Stimulated activated CD4-positive, alpha-beta T cell treated with anti-CD3 and anti-CD28 coated beads, Interleukin-1b, Interleukin-23, amount 100 ng/mL, for 24 hours (primary cell): ENCODE measurements around the gene HSPA12A.

Experiments used
- DNase-seq, 4 experiments: peaks; one replicate each; pipeline ENCODE4 v3.0.0-alpha.2; 2020; ENCODE audit warnings: low read depth in 4 of 4, low spot score in 1 of 4

The HSPA12A gene

DNA sequence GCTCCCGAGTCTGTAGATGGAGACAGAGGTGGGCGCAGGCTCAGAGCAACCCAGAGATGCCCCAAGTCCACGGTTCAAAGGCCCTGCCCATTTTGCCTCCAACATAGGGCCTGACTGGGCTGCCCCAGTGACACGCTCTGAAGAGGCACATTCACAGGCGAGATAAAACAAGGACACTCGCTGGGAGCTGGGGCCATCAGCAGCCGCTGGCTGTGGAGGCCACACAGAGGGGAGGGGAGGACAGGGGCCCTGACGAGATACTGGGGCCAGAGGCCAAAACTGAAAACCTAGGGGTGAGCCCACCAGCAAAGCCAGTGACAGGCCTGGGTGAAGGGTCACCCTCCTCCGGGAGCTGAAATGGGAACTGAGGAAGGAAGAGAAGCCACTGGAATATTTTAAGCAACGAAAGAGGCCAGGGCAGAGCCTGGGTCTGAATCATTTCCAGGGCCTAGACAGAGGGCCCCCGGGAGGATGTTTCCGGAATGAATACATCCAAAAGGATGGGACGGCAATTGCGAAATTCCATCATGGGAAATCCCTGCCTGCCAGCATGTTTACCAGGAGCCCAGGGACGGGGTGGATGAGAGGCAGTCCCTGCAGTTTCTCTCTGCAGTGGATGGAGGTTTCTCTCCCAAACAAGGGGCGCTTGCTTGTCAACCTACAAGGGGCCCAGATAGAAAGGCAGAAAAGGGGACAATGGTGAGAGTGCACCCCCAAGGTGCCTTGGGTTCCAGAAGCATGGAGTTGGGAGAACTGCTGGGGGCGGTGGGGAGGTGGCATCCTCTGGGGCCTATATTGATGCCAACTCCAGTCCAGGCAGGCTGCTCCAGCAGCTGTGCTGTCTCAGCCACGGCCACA, 29.0 kb upstream of the HSPA12A start:
- no peak for DNase-seq

DNA sequence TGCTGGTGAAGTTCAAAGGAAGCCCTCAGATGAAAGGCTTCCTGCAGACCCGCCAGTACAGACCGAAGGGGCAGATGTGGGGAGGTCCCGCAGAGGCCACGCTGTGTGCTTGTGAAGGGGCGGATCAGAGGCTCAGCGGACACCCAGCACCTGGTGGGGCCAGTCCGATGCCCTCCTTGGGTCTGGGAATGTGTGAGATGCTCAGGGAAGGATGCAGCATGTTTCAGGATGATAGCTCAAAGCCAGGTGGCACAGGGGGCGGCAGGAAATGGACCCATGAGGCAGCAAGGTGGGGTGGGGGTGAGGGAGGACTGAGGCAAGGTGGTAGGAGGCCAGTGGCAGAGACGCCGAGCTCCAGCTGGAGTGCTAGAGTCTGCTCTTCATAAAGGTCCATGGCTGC, 27.9 kb upstream of the HSPA12A start:
- no peak for DNase-seq

DNA sequence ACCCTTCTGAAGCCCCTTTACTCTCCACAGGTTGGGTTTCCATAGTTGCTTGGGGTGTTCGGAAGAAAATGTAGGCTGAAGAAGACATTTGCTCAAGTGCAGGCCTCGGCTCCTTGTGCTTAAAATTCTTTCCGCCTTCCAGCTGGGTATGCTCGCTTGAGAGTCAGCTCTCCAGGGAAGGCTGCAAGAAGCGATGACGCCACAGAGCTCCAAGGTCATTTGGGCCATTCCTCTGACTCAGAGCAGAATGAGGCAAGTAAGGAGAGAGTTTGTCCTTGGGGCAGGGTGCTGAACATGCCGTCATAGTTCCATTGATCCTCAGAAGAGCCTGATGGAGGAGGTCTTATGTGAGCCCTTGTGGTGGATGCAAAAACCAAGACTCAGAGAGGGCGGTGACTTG, 27.4 kb upstream of the HSPA12A start:
- DNase-seq = no peak

DNA sequence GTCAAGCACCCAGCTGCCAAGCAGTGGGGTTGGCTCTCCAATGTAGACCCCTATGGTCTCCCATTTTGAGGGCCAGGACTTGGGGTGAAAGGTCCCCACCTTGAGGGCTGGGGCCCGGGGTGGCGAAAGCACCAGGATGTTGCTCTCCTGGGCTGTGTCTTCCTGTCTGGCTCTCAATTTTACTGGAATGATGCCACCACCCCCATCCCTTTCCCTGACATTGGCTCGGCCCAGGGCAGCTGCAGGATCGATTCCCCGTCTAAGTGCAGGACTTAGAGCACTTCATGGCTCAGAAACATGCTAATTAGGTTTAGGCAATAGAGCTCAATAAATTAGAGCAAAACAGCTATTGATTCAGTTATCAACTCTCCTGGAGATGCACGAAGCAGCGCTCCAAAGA, 27.0 kb upstream of the HSPA12A start:
- no peak for DNase-seq

DNA sequence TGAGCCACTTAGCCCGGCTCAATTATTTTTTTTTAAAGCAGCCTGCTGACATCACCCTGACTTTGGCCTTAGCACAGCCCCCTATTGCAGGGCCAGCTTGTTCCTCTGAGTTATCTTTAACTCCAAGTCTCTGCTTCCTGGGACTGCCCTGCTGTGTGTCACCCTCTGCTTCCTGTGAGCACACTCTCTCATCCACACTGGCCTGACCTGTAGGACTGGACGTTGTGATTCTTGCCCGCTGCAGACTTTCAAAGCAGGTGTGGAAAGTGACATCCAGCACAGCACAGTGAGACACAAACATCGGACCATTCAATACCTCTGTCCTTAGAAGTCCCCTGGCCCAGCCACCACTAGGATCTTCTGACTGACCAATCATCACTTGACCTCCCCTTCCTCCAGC, 26.4 kb upstream of the HSPA12A start:
- DNase-seq = no peak

DNA sequence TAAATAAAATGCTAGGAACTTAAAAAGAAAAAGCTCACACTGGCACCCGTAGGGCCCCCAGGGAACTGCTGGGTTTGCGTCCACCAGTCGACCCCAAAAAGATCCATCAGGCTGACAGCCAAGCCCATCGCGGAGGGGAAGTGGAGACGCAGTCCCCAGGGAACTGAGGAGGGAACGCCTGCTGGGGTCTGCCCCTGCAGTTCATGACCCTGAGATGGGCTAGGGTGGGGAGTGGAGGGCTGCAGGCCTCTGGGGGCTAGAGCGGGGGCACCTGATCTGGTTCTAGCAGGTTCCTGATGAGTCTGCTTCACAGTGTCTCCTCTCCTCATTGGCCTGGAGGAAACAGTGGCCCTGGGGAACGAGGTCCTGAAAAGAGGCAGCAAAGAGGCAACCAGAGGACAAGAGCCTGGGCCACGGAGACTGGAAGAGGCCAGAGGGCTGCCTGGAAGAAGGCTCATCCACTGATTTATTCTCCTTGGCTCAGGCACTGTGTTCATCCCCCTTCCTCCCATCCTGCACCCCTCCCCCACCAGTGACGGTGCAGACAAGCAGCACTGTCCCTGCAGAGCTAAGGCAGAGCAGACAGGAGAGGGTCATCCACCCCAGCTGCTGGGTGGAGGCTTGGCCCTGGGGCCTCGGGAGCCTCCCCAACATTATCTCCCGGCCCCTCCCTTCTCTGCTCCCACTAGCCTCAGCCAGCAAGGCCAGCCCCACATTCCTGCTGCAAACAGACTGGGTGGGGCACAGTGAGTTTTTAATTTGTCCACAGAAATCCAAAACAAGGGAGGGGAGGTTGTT, 24.7 kb upstream of the HSPA12A start:
- DNase-seq = no peak

DNA sequence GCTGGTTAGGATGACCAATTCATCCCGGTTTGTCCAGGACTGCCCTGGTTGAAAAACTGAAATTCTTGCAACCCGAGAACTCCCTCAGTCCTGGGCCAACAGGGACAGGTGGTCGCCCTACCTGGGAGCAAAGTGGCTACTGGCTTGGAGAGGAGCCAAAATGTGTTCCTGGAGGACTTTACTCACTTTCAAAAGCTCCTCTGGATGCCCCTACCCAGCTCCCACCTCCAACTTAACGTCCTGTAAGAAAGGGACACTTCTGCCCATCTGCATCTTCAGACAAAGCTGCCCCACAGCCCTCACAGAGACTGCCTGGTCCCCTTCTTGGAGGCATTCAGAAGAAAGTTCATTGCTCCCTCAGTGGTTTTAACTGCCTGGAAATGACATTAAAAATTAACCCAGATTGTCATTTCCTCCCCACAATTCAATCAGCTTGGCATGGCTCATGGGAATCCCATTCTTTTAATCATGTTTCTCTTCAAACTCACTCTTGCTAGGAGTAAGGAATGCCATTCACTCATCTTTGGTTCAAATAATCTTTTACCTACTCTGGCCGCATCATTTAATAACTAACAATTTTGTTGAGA, 24.0 kb upstream of the HSPA12A start:
- DNase-seq = no peak

DNA sequence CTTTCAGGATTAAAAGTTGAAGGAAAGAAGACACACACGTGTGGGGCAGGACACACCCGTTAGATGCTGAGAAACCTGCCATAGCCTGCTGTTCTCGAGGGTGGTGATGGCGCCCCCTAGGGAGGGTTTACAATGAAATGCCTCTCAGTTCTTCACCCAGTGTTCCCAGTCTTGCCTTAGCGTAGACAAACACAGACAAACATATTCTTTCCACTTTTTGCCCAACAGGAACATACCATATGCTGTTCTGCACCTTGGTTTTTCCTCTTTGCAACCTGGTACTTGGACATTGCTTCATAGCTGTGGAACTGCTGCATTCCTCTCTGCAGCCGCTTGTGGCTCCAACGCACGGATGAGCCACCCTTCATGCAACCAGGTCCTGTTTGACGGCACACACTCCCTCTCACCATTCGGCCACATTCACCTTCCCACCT, 23.3 kb upstream of the HSPA12A start:
- no peak for DNase-seq

DNA sequence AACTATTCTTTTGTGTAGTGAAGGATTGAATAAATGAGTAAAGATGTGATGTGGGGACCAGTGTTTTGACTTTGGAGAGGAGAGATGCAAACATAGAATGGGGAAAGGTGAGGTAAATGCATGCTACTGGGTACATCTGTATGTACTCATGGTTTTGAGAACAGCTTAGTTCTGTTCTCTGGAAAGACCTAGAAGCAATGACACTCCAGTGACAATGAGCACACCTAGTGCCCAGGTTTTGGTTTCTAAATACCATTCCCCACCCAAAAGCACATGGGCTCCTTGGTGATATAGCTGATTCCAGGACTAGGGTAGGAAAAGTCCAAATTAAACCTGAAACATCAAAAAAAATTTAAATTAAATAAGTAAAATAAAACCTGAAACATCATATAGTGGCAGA, 22.6 kb upstream of the HSPA12A start:
- DNase-seq = no peak

DNA sequence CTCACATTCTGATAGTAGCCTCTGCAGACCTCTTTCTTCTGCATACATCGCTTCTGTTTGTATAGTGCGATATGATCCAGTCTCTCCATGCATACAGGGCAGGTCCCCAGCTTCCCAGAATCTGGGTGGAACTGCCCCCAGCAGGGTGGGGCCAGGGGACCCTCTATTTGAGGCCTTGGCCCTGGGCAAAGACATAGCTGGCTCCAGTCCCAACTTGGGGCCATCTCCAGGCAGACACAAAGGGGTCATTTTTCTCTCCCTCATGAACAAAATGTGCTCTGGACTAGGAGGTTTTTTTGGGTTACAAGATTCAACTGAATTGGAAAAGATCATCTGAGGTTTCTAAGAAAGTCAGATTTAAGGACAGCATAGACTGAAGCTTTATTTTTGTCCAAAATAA, 21.1 kb upstream of the HSPA12A start:
- no peak for DNase-seq

DNA sequence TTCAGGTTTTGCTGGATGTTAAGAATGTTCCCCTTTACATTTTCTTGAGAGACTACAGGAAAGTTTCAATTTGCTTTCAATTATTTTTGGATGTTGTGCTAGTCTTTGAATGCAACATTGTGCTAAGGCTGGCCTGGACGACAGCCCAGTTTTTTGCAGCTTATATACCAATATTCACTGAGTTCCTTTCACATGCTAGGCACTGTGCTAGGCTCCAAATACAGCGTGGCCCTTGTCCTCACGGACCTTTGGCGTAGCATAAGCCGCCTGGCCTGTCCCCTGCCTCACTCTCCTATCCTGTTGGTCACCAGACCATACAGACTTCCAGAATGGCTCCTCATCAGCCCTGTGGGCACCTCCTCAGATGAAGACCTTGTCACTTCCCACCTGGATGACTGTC, 19.5 kb upstream of the HSPA12A start:
- DNase-seq = no peak

DNA sequence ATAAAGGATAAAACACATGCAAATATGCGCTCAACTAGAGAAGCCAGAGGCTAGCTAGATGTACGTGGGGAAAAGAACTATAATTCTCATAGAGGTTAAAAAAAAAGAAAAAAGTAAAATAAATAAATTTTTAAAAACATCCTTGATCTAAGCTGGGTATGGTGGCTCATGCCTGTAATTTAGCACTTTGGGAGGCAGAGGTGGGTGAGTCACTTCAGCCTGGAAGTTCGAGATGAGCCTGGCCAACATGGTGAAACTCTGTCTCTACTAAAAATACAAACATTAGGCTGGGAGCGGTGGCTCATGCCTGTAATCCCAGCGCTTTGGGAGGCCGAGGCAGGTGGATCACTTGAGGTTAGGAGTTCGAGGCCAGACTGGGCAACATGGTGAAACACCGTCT, 18.6 kb upstream of the HSPA12A start:
- DNase-seq = no peak

DNA sequence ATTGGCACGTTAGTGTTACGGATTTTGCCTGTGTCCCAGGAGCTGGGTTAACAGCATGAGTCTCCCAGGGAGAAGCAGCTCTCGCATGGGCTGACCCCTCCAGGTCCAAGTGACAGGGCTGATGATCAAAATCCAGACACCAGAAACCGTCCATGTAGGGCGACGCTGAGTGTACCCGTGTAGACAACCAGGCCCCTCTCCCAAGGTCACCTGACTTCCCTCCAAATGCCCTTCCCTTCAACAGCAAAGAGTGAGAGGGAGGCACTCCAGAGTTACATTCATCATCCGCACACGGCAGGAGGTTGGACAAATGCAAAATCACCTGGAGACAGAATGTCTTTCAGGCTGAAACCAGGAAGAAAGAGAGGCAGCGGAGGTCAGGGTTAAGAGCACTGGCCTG, 14.9 kb upstream of the HSPA12A start:
- no peak for DNase-seq

DNA sequence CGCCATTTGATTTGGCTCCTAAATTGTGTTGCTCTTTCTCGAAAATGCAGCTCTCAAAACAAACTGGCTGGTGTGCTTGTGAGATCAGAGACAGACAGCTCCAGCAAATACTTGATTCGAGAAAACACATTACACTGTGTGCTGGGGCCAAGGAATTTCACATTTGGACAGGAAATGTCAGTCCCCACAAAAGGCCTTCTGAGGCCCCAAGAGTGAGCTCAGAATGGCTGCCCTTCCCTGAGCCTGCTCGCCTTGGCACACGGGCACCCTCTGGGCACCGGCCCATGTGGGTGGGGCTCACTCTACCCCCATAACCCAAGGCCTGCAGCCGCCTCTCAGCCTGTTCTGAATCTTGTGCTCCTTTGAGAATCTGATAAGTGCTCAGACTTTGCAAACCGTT, 13.9 kb upstream of the HSPA12A start:
- DNase-seq = no peak

DNA sequence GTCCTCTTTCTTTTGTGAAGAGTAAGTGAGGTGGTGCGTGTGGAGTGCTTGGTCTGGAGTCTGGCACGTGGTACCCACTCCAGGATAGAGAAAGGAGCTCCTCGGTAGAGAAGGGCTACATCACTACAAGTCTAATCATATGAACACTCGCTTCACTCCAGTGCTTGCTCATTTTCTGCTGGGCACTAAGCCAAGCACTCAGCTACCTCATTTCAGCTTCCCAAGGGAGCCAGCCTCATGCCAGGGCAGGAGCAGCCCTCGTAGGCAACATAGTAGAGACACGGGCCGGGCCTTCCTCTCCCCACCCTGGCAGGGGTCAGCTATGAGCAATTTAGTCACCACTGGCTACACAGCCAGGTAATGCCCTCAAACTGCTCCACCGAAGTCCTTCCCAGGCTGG, 11.4 kb upstream of the HSPA12A start:
- DNase-seq = no peak

DNA sequence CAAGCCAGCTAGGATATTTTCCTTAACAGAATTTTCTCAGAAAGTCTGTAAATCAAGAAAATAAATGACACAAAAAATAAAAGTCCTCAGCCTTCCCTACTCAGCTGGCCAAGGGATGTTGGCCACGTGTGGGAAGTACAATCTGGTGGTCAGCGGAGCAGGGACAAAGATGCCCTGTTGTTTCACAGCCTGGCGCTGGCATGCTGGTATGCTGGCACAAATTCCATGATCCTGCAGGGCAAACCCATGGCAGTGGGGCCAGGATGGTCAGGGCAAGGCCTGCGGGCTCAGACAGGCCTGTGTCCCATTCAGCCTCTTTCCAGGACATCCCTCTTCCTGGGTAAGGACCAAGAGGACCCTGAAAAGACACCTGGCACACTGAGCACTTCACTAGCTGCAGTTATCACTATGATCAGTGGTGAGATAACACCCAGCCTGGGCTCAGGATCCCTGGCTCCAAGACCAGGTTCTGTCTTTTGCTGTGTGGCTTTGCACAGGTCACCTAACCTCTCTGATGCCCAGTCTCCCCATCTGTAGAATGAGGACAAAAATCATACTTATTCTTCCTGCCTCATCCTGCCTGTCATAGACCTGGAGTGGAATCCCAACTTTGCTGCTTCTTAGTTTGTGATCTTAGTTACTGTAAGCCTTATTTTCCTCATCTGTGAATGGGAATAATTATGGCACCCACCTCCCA, 10.8 kb upstream of the HSPA12A start:
- DNase-seq = no peak

DNA sequence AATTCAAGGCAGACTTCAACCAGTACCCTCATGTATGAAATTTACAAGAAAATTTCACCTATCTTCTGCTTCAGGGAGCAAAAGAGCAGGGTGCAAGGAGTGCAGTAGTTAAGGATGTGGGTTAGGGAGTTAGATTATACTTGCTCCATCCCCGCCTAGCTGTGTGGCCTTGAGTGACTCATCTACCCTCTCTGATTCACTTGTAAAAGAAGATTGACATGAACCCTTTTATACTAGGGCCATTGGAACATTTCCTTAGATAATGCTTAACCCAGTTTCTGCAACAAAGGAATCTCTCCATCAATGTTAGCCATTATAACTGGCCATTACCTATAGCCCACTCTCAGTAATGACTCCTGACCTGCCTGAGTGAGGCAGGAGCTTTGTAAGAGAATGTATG, 10.2 kb upstream of the HSPA12A start:
- no peak for DNase-seq

DNA sequence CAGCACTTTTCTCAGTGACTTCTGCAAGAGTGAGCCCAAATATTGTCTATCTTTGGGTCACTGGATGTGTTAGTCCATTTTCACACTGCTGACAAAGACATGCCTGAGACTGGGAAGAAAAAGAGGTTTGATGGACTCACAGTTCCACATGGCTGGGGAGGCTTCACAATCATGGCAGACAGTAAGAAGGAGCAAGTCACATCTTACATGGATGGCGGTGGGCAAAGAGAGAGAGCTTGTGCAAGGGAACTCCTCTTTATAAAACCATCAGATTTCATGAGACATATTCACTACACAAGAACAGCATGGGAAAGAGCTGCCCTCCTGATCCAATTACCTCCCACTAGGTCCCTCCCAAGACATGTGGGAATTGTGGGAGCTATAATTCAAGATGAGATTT, 6.1 kb upstream of the HSPA12A start:
- no peak for DNase-seq

DNA sequence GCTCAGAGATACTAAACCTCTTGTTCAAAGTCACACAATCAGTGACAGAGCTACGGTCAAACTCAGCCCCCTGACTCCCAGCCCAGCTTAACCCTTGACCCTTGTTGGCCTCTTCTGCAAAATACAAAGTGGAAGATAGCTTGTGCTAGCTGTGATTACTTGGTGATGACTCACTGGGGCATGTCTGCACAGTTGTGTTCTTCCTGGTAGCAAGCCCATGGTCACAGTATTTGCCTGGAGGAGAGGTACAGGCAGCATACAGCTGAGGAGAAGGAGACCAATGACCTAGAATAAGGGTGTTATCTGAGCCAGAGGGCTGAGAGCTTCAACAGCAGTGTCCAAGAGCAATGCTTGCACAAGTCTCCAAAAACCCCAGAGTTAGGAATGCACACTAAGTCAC, 5.7 kb upstream of the HSPA12A start:
- no peak for DNase-seq

DNA sequence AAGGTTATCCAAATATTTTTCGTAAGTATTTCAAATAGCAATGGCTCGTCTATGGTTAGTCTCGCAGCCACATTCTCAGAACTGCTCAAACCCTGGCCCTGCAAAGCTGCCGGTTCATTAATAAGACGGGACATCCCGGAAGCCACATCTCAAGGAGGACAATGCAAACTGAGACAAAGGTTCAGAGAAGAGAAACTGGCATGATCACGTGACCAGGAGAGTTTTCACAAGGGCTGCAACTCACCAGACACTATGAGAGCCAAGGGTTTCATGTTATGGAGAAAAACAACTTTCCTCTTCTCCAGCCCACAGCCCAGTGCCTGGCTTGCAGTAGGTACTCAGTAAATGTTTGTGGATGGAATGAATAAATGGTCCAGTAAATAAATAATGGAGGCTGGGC, 5.0 kb upstream of the HSPA12A start:
- DNase-seq = no peak

DNA sequence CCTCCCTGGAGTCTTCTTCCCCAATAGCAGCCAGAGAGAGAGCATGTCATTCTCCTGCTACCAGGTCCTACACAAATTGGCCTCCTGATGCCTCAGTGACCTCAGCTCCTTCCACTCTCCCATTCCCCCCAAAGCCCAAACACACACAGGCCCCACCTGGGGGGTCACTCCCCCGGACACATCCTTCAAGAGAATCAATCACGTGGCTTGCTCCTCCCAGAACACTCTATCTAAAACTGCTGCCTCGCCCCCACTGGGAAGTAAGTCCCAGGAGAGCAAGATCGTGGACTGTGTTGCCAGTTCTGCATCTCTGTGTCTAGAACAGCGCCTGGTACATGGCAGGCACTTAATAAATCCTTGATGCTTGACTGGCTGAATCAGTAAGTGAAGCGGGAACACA, 2.5 kb upstream of the HSPA12A start:
- DNase-seq = no peak
